Hematopoietic multipotent progenitor cell (in vitro differentiated cells): ENCODE measurements around the gene OR9Q2. TPM values are rescaled to one million over a fixed set of nuclear protein-coding genes. Genes with fewer than 3 reads are reported as not detected.
"Not testable (repeated sequence)": the region's sequence is repeated elsewhere in the genome, so short reads cannot be mapped to it uniquely, and the experiment has no call there.

Experiments used
- DNase-seq, 3 donors: peaks; one replicate each; pipeline ENCODE4 v3.0.0-alpha.2; 2011 to 2015; ENCODE audit warnings: low read depth in 2 of 3, low spot score in 2 of 3
- total RNA-seq: library from RNA; depleted of rRNA; stranded (reverse); fragments of >200 nt; gene quantifications from one replicate; pipeline ENCODE4 v1.2.3, GENCODE V29; 2012

Gene OR9Q2, protein sequence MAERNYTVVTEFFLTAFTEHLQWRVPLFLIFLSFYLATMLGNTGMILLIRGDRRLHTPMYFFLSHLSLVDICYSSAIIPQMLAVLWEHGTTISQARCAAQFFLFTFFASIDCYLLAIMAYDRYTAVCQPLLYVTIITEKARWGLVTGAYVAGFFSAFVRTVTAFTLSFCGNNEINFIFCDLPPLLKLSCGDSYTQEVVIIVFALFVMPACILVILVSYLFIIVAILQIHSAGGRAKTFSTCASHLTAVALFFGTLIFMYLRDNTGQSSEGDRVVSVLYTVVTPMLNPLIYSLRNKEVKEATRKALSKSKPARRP
- total RNA-seq, result not detected

DNA sequence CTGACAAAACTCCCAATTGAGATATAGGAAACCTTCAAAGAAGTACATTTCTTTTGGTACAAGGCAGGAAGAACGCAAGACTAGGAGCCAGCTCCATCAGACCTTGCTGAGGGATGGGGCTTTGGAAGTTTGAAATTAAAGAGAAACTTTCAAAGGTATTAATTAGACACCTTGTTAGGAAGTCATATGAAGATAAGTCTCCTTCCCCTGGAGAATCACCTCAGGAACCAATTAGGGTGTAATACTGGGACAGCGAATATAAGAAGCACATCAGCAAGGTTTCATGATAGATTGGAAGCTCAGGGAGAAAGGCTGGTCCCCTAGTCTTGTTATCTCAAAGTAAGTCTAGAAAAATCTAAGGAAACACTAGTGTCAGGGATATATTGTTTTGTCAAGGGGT is at the start of gene OR9Q2:
OR9Q2 (plus strand) TSS at position 301 of the 400 bp plus-strand sequence. CDS start 1,421 bp downstream, outside the sequence.
- DNase-seq, result no peak

DNA sequence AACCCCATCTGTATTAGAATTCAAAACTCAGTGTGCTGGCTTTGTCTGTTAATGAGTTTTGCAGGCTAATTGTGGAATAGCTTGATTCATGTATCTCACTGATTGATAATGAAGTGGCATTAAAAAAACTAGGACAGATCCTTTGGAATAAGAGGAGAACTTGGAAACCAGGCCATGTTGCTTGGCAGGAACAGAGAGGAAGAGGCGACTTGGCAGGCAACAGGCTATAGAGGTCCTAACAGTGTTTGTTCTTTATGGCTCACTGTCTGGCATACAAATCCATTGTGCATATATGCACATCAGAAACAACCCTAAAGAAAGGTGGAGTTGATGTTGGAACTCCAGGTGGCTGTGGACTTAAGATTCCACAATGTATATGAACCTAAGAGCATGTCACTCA is 46.1 kb upstream of the OR9Q2 start:
- no peak for DNase-seq

DNA sequence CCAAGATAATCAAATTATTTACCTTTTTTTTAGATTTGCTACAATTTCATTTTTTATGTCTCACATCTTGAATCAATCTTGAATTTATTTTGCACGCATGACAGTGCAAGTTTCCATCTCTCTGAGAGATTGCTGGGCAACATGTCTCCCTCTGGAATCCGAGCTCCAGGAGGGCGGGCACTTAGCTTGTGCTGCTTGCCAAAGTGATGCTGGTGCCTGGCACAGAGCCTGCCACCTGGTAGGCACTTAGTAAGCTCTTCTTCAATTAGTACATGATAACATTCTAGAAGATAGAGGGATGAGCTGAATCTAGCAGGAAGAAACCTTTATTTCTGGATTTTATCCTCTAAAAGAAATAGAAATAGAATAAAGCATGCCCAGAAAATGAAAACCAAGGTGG is 36.1 kb upstream of the OR9Q2 start:
- DNase-seq, result no peak

- DNase-seq, result no peak
Observed at GRCh38 chr11:58164389-58164788, 24.5 kb upstream of the OR9Q2 start.

GRCh38 chr11:58164990-58165389 is 23.9 kb upstream of the OR9Q2 start:
- DNase-seq, result no peak

DNA sequence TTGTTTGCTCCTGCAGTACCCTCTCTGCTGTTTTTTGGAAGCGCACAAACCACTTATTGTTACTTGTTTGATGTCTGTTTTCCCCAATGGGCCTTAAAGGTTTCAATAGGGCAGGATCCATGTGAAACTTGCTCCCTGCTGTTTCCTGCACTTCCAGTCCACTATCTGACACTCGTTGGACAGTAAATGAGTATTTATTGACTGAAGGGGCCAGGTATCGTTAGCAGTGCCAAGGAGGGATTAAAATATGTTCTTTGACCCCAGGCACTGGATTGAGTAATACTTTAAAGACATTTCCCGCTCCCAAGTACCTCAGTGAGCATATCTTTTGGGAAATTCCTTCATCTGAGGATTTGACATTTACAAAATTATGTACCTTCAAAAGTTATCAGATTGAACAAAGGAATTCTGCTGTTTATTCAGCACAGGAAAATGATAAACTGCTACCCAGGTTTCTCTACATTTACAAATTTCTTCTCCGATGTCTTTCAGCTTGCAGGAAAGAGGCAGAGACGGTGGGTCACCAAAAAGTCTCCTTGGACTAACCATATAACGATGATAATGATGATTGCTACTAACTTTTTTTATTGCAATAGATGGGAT is 23.3 kb upstream of the OR9Q2 start:
- no peak for DNase-seq

DNA sequence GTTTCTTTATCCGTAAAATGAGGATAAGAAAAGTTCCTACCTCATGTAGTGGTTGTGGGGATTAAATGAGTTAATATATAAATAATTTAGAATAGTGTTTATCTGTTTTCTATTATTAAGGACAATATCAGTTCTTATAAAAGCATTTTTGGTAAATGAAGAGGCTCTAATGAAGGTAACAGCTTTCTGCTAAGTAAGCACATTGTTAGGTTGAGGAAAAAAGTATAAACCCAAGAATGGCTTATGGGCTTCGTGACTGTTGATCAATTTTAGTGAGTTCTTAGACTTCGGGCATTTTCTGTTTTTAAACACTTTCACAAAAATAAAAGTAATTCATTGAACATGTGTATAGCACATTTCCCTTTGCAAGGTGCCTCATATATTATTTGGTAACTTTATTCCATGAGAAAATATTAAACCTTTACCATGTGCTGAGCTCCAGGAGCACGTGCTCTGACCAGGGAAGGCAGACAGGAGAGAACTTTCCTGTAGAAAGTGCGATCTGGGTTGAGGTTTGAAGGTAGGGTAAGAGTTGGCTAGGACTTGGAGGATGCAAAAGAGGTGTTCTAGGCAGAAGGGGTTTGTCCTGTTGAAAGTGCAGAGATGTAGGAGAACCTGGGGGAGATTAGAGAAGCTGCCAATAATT is 11.3 kb upstream of the OR9Q2 start:
- no peak for DNase-seq

DNA sequence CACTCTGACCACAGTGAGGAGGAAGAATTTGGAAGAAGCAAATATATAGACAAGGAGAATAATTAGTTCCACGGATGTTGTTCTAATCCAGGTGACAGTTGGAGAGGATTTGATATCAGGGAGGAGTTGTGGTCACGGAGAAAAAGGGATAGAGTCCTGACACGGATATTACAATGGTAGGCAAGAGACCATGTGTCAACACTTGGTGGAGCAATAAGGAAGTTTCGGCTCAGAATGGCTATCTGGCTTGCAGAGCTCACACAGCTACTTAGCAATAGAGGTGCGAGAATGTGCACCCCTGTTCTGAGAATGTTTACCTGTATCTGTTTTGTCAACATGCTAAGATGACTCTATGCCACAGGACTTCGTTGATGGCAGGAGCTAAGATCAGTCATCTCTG is 10.4 kb upstream of the OR9Q2 start:
- no peak for DNase-seq

GRCh38 chr11:58179648-58180047 is 9.2 kb upstream of the OR9Q2 start:
- no peak for DNase-seq

DNA sequence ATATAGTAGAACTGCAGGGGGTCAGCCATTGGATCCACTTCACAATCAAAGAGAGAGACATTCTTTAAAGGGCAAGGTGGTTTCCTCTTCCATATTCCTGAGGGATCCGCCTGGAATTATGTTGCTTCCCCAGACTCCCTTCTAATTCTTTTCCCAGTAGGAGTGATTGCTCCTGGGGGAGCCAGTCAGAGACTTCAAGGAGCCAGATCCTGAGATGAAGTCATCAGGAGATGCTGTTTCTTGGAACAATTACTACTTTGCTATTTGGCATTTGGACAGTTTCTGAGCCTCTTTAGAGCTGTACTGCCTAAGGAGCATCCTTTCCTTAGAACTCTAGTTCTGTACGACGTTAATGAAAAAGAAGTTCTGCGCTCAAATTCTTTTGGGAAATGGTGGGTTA is 1.9 kb upstream of the OR9Q2 start:
- no peak for DNase-seq

GRCh38 chr11:58192229-58192628 is 3.4 kb downstream of the OR9Q2 start:
- no peak for DNase-seq

DNA sequence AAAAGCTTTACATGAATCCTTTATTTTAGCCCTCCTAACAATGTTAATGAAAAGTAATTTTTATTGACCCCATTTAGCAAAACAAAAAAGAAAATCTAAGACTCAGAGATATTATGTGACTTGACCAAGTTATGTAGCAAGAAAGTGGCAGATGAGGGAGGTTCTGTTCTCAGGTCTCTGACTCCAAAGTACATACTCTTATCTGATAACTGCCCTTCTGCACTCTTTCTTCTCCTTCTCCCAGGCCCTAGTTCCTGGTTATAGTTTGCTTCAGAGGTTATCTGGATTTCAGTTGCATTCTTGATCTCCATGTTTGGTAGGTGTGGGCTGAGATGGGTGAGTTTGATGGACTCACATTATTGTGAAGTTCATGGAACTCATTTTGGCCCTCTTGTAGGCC is 4.5 kb downstream of the OR9Q2 start:
- DNase-seq, result no peak

- no peak for DNase-seq
Observed at GRCh38 chr11:58195939-58196338, 7.1 kb downstream of the OR9Q2 start.

- no peak for DNase-seq
Observed at GRCh38 chr11:58199271-58199670, 10.4 kb downstream of the OR9Q2 start.

DNA sequence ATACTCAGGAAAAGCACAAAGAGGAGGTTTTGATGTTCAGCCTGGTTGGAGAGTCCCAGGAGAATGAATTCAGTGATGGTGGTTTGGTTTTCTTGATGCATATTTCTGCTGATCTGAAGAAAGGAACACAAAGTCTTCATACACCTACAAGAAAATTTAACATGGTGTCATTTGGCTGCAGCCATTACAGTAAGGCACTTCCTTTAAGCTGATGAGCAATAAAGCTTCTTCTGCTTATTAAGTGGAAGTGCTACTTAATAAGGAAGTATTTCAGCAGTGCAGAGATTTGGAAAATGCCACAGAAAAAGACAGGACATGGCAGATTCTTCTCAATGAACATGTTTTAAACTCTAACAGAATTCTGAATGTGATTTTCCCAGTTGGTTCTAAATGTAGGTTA is 15.2 kb downstream of the OR9Q2 start, which contains the start of gene OR1S2:
OR1S2 (minus strand) TSS at position 101 of the 400 bp plus-strand sequence; CDS start at position 101, 0 bp downstream.
- no peak for DNase-seq

GRCh38 chr11:58212420-58212819 is 23.6 kb downstream of the OR9Q2 start, which contains the start of gene OR1S1:
OR1S1 (plus strand) TSS chr11:58212720.
- not testable (repeated sequence) for DNase-seq

DNA sequence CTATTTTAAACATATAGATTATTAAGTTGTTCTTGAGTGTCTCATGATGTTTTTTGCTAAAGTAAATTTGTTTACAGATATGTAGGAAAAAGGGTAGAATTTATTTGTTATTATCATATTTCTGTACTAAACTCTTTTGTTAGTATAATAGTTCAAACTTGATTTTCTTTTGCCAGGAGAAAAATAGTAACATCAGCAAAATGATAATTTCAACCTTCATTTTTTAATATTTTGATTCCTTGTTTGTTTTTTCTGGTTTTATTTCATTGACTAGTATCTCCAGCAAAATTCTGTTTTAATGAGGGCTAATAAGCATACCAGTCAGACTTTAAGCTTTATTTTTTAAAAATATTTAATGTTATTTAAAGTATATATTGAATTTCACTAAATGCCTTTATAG is 27.6 kb downstream of the OR9Q2 start:
- DNase-seq, result no peak

DNA sequence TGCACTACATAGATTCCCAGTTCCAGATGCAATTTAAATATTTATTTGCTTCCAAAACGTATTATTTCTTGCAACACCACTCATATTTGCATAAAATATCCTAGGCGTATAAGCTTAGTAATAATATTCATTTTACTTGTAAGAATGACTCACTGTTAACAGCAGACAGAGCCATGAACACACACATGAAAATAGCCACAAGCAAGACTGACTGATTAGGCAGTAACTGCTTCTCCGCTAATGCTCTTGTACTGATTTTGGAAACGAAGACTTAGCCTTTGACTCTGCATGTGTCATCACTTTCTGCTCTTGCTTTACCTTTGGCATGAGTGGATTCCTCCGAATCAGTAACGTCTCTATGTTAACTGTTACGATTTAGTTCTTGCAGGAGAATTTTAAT is 33.9 kb downstream of the OR9Q2 start:
- no peak for DNase-seq

- no peak for DNase-seq
Observed at GRCh38 chr11:58227956-58228615, 39.2 kb downstream of the OR9Q2 start.
